RWPE1 (cell line): Measurements from ENCODE around the gene TMCO2.

ENCODE experiments used
- CTCF ChIA-PET: fragments of 350-600 bp; sonication (Branson Sonifier 250); formaldehyde crosslinking; extraction: SDS; loops from one replicate; lab custom pipeline; 2021; lab: Yijun Ruan, JAX
- POLR2A ChIA-PET: fragments of 400-600 bp; formaldehyde crosslinking; extraction: SDS; loops from one replicate; lab custom pipeline; 2020; ENCODE audit warnings: antibody characterized with exemption; ENCODE audit not compliant: low non-redundant PET; lab: Yijun Ruan, JAX
- DNase-seq: peaks from one replicate; pipeline ENCODE4 v3.0.0; 2012; ENCODE audit warnings: low spot score
- H3K27ac ChIP-seq: fragments of 450-650 bp; 2 replicates; pipeline ENCODE4 v1.5.1; 2017
- CTCF ChIP-seq: fragments of 450-650 bp; conservative IDR thresholded peaks from 2 replicates; pipeline ENCODE4 v1.5.1; 2017; ENCODE audit warnings: low read depth, mild to moderate bottlenecking

Gene TMCO2

GRCh38 chr1:40291293-40291692 lies 43.6 kb downstream of the TMCO2 start:
- TF ChIP-seq CTCF = no peak
- CTCF ChIA-PET = interaction anchor here (0.8 kb wide), 1 partner anchor 298 kb away, joined by 3 read pairs; no protein-coding TSS in a partner anchor
- DNase-seq = no peak
- POLR2A ChIA-PET = no interaction called here
- no peak overlapping the region for H3K27ac ChIP-seq

GRCh38 chr1:40299366-40300248 lies 51.9 kb downstream of the TMCO2 start:
- TF ChIP-seq CTCF = no peak
- no peak overlapping the region for H3K27ac ChIP-seq
- DNase-seq = no peak
- POLR2A ChIA-PET = no interaction called here
- CTCF ChIA-PET = no interaction called here

- no peak overlapping the region for H3K27ac ChIP-seq
- TF ChIP-seq CTCF = no peak
- ChIA-PET CTCF (no interaction called here), POLR2A (no interaction called here)
- no peak for DNase-seq
Observed at GRCh38 chr1:40300249-40300567, 52.5 kb downstream of the TMCO2 start.

- H3K27ac ChIP-seq = no peak overlapping the region
- no peak for DNase-seq
- TF ChIP-seq CTCF = no peak
- ChIA-PET CTCF (no interaction called here), POLR2A (no interaction called here)
Observed at GRCh38 chr1:40300651-40301050, 52.9 kb downstream of the TMCO2 start.

- ChIA-PET CTCF (no interaction called here), POLR2A (no interaction called here)
- TF ChIP-seq CTCF = no peak
Observed at GRCh38 chr1:40301066-40301465, 53.3 kb downstream of the TMCO2 start.

More at GRCh38 chr1:40301066-40301465, 53.3 kb downstream of the TMCO2 start:
- no peak overlapping the region for H3K27ac ChIP-seq
- DNase-seq = no peak
